ENCODE measurements around the gene MYO18B. TPM values are rescaled to one million over a fixed set of nuclear protein-coding genes. Genes with fewer than 3 reads are reported as not detected.

The MYO18B gene
- total and polyA plus RNA-seq, 2 of the 4 experiments (the other 2 are of a cell fraction), result under 0.01 TPM; not detected in 1

GRCh38 chr22:25816522-25817059, 74.6 kb downstream of the MYO18B start:
- H3K27ac ChIP-seq (ENCODE audit: insufficient read depth, low read length), result no peak overlapping the region
- H2BK5ac ChIP-seq (ENCODE audit: low read depth, low read length, poor library complexity, severe bottlenecking), result no peak overlapping the region
- H4K91ac ChIP-seq (ENCODE audit: insufficient read depth, low read depth, low read length), result no peak overlapping the region
- dilution Hi-C loops (cut with HindIII; ENCODE audit: low sequenced_read_pairs, unreplicated experiment), result no loop called here
- no peak overlapping the region for H2AK5ac ChIP-seq (ENCODE audit: low read depth, low read length)
- no peak overlapping the region for H3K4me3 ChIP-seq (ENCODE audit: insufficient read depth, low read depth, low read length)
- no peaks in the 10 kb centered on the region for H3K9me1 ChIP-seq (ENCODE audit: insufficient read depth, low read length)
- H3K23ac ChIP-seq (ENCODE audit: low read depth, low read length), result no peak overlapping the region
- H3K4me2 ChIP-seq (ENCODE audit: low read depth, low read length), result no peak overlapping the region
- H3K79me1 ChIP-seq (ENCODE audit: low read depth in 1 of 2, low read length in 2 of 2), result no peaks in the 10 kb centered on the region
- no peak overlapping the region for H3K18ac ChIP-seq (ENCODE audit: low read depth, low read length)
- peaks cover 2% of the 10 kb centered on the region for H3K9me3 ChIP-seq (ENCODE audit: control insufficient read depth, insufficient read depth, low read length)
- H2AFZ ChIP-seq (replicated peaks; ENCODE audit: low read length, poor library complexity), result no peak overlapping the region
- H2BK120ac ChIP-seq (ENCODE audit: low read depth, low read length), result no peak overlapping the region
- H3K14ac ChIP-seq (replicated peaks; ENCODE audit: low read depth, low read length), result no peak overlapping the region
- in situ Hi-C loops (cut with MboI; ENCODE audit: low sequenced_read_pairs), result no loop called here
- no peaks in the 10 kb centered on the region for H3K4me1 ChIP-seq (ENCODE audit: control insufficient read depth, insufficient read depth, low read length)
- ATAC-seq (ENCODE audit: low read depth), result no peak
- no peak overlapping the region for H3K56ac ChIP-seq (ENCODE audit: extremely low read depth, insufficient read depth, low read length)
- no peak overlapping the region for H4K5ac ChIP-seq (ENCODE audit: low read depth, low read length)
- no TSS peak for BruUV-seq (replicated peaks)
- TF ChIP-seq CEBPB (IDR thresholded peaks at IDR 0.05; ENCODE audit: low read depth, low read length) (no peak), RAD21 (IDR thresholded peaks at IDR 0.05; ENCODE audit: low read length) (no peak), CTCF (conservative IDR thresholded peaks at IDR 0.05; ENCODE audit: low read depth, low read length) (no peak), ELK1 (IDR thresholded peaks at IDR 0.05; ENCODE audit: borderline replicate concordance, low read depth, low read length) (no peak), FOS (IDR thresholded peaks at IDR 0.05; ENCODE audit: low read depth, low read length) (no peak), NFE2L2 (IDR thresholded peaks at IDR 0.05; ENCODE audit: low read depth, low read length) (no peak), MAZ (IDR thresholded peaks at IDR 0.05; ENCODE audit: borderline replicate concordance, low read depth, low read length) (no peak), RFX5 (IDR thresholded peaks at IDR 0.05; ENCODE audit: low read depth, low read length) (no peak), SMC3 (IDR thresholded peaks at IDR 0.05; ENCODE audit: low read depth, low read length) (no peak), MXI1 (IDR thresholded peaks at IDR 0.05; ENCODE audit: borderline replicate concordance, low read depth, low read length) (no peak), MAFK (IDR thresholded peaks at IDR 0.05; ENCODE audit: low read depth, low read length) (no peak), CHD1 (IDR thresholded peaks at IDR 0.05; ENCODE audit: low read depth, low read length) (no peak), RCOR1 (IDR thresholded peaks at IDR 0.05; ENCODE audit: insufficient replicate concordance, low read length) (no peak), BHLHE40 (IDR thresholded peaks at IDR 0.05; ENCODE audit: low read depth, low read length) (no peak), POLR2A (IDR thresholded peaks at IDR 0.05; ENCODE audit: low read depth, low read length) (no peak), USF2 (IDR thresholded peaks at IDR 0.05; ENCODE audit: low read depth, low read length) (no peak)
- ChIA-PET CTCF (no interaction called here), POLR2A (ENCODE audit: unreplicated experiment) (no interaction called here)
- H3K9ac ChIP-seq (ENCODE audit: low read depth, low read length), result no peak overlapping the region
- no peak overlapping the region for H2BK15ac ChIP-seq (ENCODE audit: low read depth, low read length)
- no peak overlapping the region for H2BK20ac ChIP-seq (ENCODE audit: low read depth, low read length)
- no CpG with 5 or more reads among the region's 7 CpGs for WGBS, 2 experiments (ENCODE audit: extremely low coverage in 2 of 2, insufficient read length in 1 of 2)
- H4K8ac ChIP-seq (ENCODE audit: low read depth in 2 of 2, low read length in 2 of 2), result no peak overlapping the region
- no peaks in the 10 kb centered on the region for H4K20me1 ChIP-seq (ENCODE audit: insufficient read depth, low read length)
- H3K27me3 ChIP-seq (ENCODE audit: control insufficient read depth, insufficient read depth, low read length), result no peaks in the 10 kb centered on the region
- H3K36me3 ChIP-seq (ENCODE audit: control insufficient read depth, insufficient read depth, low read length), result no peaks in the 10 kb centered on the region
- DNase-seq, result no peak
- no peak overlapping the region for H3K4ac ChIP-seq (ENCODE audit: low read depth, low read length)
- H2AK9ac ChIP-seq (replicated peaks; ENCODE audit: low read depth, low read length, poor library complexity), result no peak overlapping the region
- intact Hi-C loops (cut with micrococcal nuclease), result no loop called here
